SK-N-SH treated with all-trans-retinoic acid at 6 μM for 48 hours (cell line): Measurements from ENCODE around the gene ELP1.

Source experiments
- ATAC-seq: fragments of 200-7000 bp; cut with Tn5 transposase; 3 replicates; pipeline ENCODE4 v1.9.1; 2020; ENCODE audit warnings: mild to moderate bottlenecking, moderate library complexity
- ARNTL ChIP-seq: fragments of 450-650 bp; formaldehyde crosslinking; IDR thresholded peaks from 2 replicates; pipeline ENCODE4 v1.5.0; 2020; ENCODE audit warnings: low read depth, mild to moderate bottlenecking, moderate library complexity, borderline replicate concordance
- BACH2 ChIP-seq: fragments of 250-450 bp; sonication (Bioruptor Pico); IDR thresholded peaks from 2 replicates; pipeline ENCODE4 v1.9.0; 2021; ENCODE audit warnings: mild to moderate bottlenecking, borderline replicate concordance
- CREB5 ChIP-seq: fragments of 250-450 bp; sonication (Bioruptor Pico); IDR thresholded peaks from 2 replicates; pipeline ENCODE4 v1.5.1; 2020; ENCODE audit warnings: low read depth, mild to moderate bottlenecking, moderate library complexity
- CSDC2 ChIP-seq: fragments of 250-450 bp; sonication (Bioruptor Pico); IDR thresholded peaks from 2 replicates; pipeline ENCODE4 v1.5.0; 2020; ENCODE audit warnings: mild to moderate bottlenecking, moderate library complexity
- ESRRG ChIP-seq: fragments of 250-450 bp; sonication (Bioruptor Pico); IDR thresholded peaks from 2 replicates; pipeline ENCODE4 v1.6.1; 2021; ENCODE audit warnings: mild to moderate bottlenecking
- GLIS3 ChIP-seq: fragments of 250-450 bp; sonication (Bioruptor Pico); IDR thresholded peaks from 2 replicates; pipeline ENCODE4 v1.5.0; 2020; ENCODE audit warnings: mild to moderate bottlenecking, moderate library complexity
- ISL1 ChIP-seq: fragments of 250-450 bp; sonication (Bioruptor Pico); IDR thresholded peaks from 2 replicates; pipeline ENCODE4 v2.1.2; 2022; ENCODE audit warnings: mild to moderate bottlenecking, moderate library complexity
- OSR1 ChIP-seq: fragments of 250-450 bp; sonication (Bioruptor Pico); IDR thresholded peaks from 2 replicates; pipeline ENCODE4 v1.8.0; 2022; ENCODE audit warnings: moderate library complexity, mild to moderate bottlenecking, inconsistent platforms
- PATZ1 ChIP-seq: fragments of 250-450 bp; sonication (Bioruptor Pico); IDR thresholded peaks from 2 replicates; pipeline ENCODE4 v1.8.0; 2020; ENCODE audit warnings: mild to moderate bottlenecking, moderate library complexity, borderline replicate concordance
- PPARA ChIP-seq: fragments of 250-450 bp; sonication (Bioruptor Pico); IDR thresholded peaks from 2 replicates; pipeline ENCODE4 v1.5.0; 2020; ENCODE audit warnings: mild to moderate bottlenecking, borderline replicate concordance
- RARB ChIP-seq: fragments of 250-450 bp; sonication (Bioruptor Pico); IDR thresholded peaks from 2 replicates; pipeline ENCODE4 v1.8.0; 2021; ENCODE audit warnings: mild to moderate bottlenecking, moderate library complexity
- SNAI2 ChIP-seq: fragments of 250-450 bp; sonication (Bioruptor Pico); IDR thresholded peaks from 2 replicates; pipeline ENCODE4 v1.5.0; 2020; ENCODE audit warnings: mild to moderate bottlenecking, moderate library complexity
- TCF4 ChIP-seq: fragments of 250-450 bp; sonication (Bioruptor Pico); IDR thresholded peaks from 2 replicates; pipeline ENCODE4 v1.8.0; 2021; ENCODE audit warnings: mild to moderate bottlenecking, moderate library complexity, borderline replicate concordance
- TOX ChIP-seq: fragments of 250-450 bp; sonication (Bioruptor Pico); IDR thresholded peaks from 2 replicates; pipeline ENCODE4 v1.8.0; 2021; ENCODE audit warnings: mild to moderate bottlenecking, moderate library complexity, borderline replicate concordance
- TSHZ2 ChIP-seq: fragments of 250-450 bp; sonication (Bioruptor Pico); IDR thresholded peaks from 2 replicates; pipeline ENCODE4 v1.5.0; 2020; ENCODE audit warnings: mild to moderate bottlenecking, moderate library complexity
- ZC3H10 ChIP-seq: fragments of 250-450 bp; sonication (Bioruptor Pico); IDR thresholded peaks from 2 replicates; pipeline ENCODE4 v1.5.1; 2021; ENCODE audit warnings: mild to moderate bottlenecking, moderate library complexity
- ZFP3 ChIP-seq: fragments of 250-450 bp; sonication (Bioruptor Pico); IDR thresholded peaks from 2 replicates; pipeline ENCODE4 v1.5.0; 2020; ENCODE audit warnings: mild to moderate bottlenecking, moderate library complexity
- ZFP30 ChIP-seq: fragments of 450-650 bp; formaldehyde crosslinking; IDR thresholded peaks from 2 replicates; pipeline ENCODE4 v1.5.0; 2022; ENCODE audit warnings: mild to moderate bottlenecking, moderate library complexity
- ZNF565 ChIP-seq: fragments of 450-650 bp; formaldehyde crosslinking; conservative IDR thresholded peaks from 2 replicates; pipeline ENCODE4 v1.5.0; 2020; ENCODE audit warnings: low read depth, mild to moderate bottlenecking, moderate library complexity
- ZNF70 ChIP-seq: fragments of 450-650 bp; formaldehyde crosslinking; IDR thresholded peaks from 2 replicates; pipeline ENCODE4 v1.5.0; 2020; ENCODE audit warnings: mild to moderate bottlenecking, moderate library complexity
- ZNF8 ChIP-seq: fragments of 450-650 bp; formaldehyde crosslinking; IDR thresholded peaks from 2 replicates; pipeline ENCODE4 v1.5.0; 2020; ENCODE audit warnings: mild to moderate bottlenecking, moderate library complexity
- TF ChIP-seq, protein P1 (sequence below): fragments of 250-450 bp; sonication (Bioruptor Pico); IDR thresholded peaks from 2 replicates; pipeline ENCODE4 v1.8.0; 2021; ENCODE audit warnings: low read depth, mild to moderate bottlenecking, moderate library complexity, borderline replicate concordance
- TF ChIP-seq, protein P2 (sequence below): fragments of 250-450 bp; sonication (Bioruptor Pico); IDR thresholded peaks from 2 replicates; pipeline ENCODE4 v1.5.1; 2021; ENCODE audit warnings: mild to moderate bottlenecking, moderate library complexity

The ELP1 gene

GRCh38 chr9:108905494-108905893 is 28.4 kb downstream of the ELP1 start:
- TF ChIP-seq ZNF70 (CRISPR knock-in tag) = no peak
- no peak for TF ChIP-seq ZFP3
- TF ChIP-seq ISL1 (CRISPR knock-in tag) = no peak
- TF ChIP-seq, all 23 proteins: peak for 0
- no peak for ATAC-seq

DNA sequence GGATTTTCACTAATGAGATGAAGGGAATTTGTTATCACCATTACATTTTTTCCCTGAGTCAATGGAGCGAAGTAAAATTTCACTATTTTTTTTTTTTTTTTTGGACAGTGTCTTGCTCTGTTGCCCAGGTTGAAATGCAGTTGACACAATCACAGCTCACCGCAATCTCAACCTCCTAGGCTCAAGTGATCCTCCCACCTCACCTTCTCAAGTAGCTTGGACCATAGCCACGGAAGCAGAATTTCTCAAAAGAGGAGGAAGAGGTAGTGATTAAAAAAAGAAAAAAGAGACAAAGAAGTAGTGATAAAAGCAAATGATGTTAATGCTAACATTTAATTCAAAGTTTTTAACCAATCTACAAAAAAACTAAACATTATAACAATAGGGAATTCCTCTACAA is 29.8 kb downstream of the ELP1 start:
- ATAC-seq = no peak
- TF ChIP-seq RARB (CRISPR knock-in tag) = no peak
- TF ChIP-seq ESRRG = no peak
- no peak for TF ChIP-seq ZC3H10 (CRISPR knock-in tag)
- TF ChIP-seq TOX (CRISPR knock-in tag) = no peak
- no peak for TF ChIP-seq ZNF70 (CRISPR knock-in tag)
- no peak for TF ChIP-seq PATZ1 (CRISPR knock-in tag)
- TF ChIP-seq, protein P1, sequence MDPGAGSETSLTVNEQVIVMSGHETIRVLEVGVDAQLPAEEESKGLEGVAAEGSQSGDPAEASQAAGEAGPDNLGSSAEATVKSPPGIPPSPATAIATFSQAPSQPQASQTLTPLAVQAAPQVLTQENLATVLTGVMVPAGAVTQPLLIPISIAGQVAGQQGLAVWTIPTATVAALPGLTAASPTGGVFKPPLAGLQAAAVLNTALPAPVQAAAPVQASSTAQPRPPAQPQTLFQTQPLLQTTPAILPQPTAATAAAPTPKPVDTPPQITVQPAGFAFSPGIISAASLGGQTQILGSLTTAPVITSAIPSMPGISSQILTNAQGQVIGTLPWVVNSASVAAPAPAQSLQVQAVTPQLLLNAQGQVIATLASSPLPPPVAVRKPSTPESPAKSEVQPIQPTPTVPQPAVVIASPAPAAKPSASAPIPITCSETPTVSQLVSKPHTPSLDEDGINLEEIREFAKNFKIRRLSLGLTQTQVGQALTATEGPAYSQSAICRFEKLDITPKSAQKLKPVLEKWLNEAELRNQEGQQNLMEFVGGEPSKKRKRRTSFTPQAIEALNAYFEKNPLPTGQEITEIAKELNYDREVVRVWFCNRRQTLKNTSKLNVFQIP (CRISPR knock-in tag) = no peak
- TF ChIP-seq ZFP30 (CRISPR knock-in tag) = no peak
- no peak for TF ChIP-seq TCF4 (CRISPR knock-in tag)
- TF ChIP-seq, protein P2, sequence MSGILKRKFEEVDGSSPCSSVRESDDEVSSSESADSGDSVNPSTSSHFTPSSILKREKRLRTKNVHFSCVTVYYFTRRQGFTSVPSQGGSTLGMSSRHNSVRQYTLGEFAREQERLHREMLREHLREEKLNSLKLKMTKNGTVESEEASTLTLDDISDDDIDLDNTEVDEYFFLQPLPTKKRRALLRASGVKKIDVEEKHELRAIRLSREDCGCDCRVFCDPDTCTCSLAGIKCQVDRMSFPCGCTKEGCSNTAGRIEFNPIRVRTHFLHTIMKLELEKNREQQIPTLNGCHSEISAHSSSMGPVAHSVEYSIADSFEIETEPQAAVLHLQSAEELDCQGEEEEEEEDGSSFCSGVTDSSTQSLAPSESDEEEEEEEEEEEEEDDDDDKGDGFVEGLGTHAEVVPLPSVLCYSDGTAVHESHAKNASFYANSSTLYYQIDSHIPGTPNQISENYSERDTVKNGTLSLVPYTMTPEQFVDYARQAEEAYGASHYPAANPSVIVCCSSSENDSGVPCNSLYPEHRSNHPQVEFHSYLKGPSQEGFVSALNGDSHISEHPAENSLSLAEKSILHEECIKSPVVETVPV (CRISPR knock-in tag) = no peak
- no peak for TF ChIP-seq GLIS3 (CRISPR knock-in tag)
- no peak for TF ChIP-seq TSHZ2 (CRISPR knock-in tag)
- TF ChIP-seq CSDC2 (CRISPR knock-in tag) = no peak
- no peak for TF ChIP-seq PPARA (CRISPR knock-in tag)
- no peak for TF ChIP-seq ISL1 (CRISPR knock-in tag)
- TF ChIP-seq ARNTL (CRISPR knock-in tag) = no peak
- no peak for TF ChIP-seq ZNF8
- TF ChIP-seq CREB5 (CRISPR knock-in tag) = no peak
- no peak for TF ChIP-seq OSR1 (CRISPR knock-in tag)

DNA sequence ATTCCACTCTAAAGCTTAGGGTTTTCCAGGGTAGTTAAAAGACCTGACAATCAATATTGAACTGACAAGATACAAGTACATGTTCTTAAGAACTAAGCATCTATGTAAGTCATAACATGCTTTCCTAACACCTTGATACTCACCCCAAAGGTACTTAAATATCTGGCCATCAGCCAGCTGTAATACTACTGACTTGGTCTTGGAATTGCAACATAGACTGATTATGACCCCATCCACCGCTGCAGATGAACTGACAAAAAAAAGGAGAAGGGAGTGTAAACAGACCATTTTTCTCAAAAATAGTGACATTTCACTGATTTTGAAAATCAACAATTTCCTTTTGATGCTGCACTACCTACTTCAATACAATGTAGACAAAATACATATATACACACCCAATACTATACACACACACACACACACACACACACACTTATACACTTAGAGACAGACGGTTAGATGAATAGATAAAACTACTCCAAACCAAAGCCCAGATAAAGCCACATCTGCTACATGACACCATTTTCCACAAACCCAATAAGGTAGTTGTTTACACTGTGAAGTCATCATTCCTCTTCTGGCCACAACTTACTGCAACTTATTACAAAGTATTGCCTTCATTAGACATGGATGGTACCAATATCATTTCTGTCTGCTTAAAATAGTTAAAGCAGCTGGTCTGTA is 30.4 kb downstream of the ELP1 start:
- ATAC-seq = no peak
- no peak for TF ChIP-seq ZNF565 (CRISPR knock-in tag)
- no peak for TF ChIP-seq ZNF8
- no peak for TF ChIP-seq RARB (CRISPR knock-in tag)
- TF ChIP-seq ARNTL (CRISPR knock-in tag) = no peak
- TF ChIP-seq GLIS3 (CRISPR knock-in tag) = no peak
- TF ChIP-seq TOX (CRISPR knock-in tag) = no peak
- no peak for TF ChIP-seq ESRRG
- no peak for TF ChIP-seq TSHZ2 (CRISPR knock-in tag)
- TF ChIP-seq ZNF70 (CRISPR knock-in tag) = no peak
- no peak for TF ChIP-seq TCF4 (CRISPR knock-in tag)
- TF ChIP-seq OSR1 (CRISPR knock-in tag) = no peak
- no peak for TF ChIP-seq PATZ1 (CRISPR knock-in tag)
- no peak for TF ChIP-seq SNAI2 (CRISPR knock-in tag)
- TF ChIP-seq ZFP3 = no peak
- TF ChIP-seq ZFP30 (CRISPR knock-in tag) = no peak
- TF ChIP-seq BACH2 (CRISPR knock-in tag) = no peak
